HG02840 (cell line): Measurements from ENCODE around the gene GAS2L3.

Source experiments
- ATAC-seq: cut with Tn5 transposase; IDR thresholded peaks from one replicate; pipeline ENCODE4 v1.9.1; 2021; ENCODE audit warnings: mild to moderate bottlenecking, moderate library complexity, moderate number of reproducible peaks; ENCODE audit not compliant: unreplicated experiment, low FRiP score

GAS2L3 gene

GRCh38 chr12:100656141-100656540, 82.7 kb downstream of the GAS2L3 start:
- no peak for ATAC-seq

GRCh38 chr12:100656856-100657255, 83.4 kb downstream of the GAS2L3 start:
- no peak for ATAC-seq

GRCh38 chr12:100661300-100661951, 87.9 kb downstream of the GAS2L3 start:
- no peak for ATAC-seq

GRCh38 chr12:100666588-100666987, 93.1 kb downstream of the GAS2L3 start:
- ATAC-seq = no peak

GRCh38 chr12:100668945-100669536, 95.6 kb downstream of the GAS2L3 start:
- ATAC-seq = no peak

GRCh38 chr12:100669922-100670321, 96.4 kb downstream of the GAS2L3 start:
- ATAC-seq = no peak

GRCh38 chr12:100671396-100672074, 98.1 kb downstream of the GAS2L3 start:
- no peak for ATAC-seq

GRCh38 chr12:100672075-100672592, 98.7 kb downstream of the GAS2L3 start:
- ATAC-seq = peak; percentile 57

GRCh38 chr12:100674036-100674888, 100.8 kb downstream of the GAS2L3 start:
- ATAC-seq = no peak
